Mesothelial cell of epicardium (in vitro differentiated cells): ENCODE results near the gene TFDP3. TPM values are rescaled to one million over a fixed set of nuclear protein-coding genes. Genes with fewer than 3 reads are reported as not detected.

Source experiments
- DNase-seq, 2 experiments: peaks; one replicate each; pipeline ENCODE4 v3.0.0; 2021; ENCODE audit warnings: low spot score in 2 of 2; ENCODE audit not compliant: unreplicated experiment in 2 of 2
- H3K27ac Mint-ChIP-seq: 2 replicates; pipeline ENCODE4 v1.8.0; 2021; ENCODE audit warnings: mixed read lengths
- H3K27me3 Mint-ChIP-seq: 2 replicates; pipeline ENCODE4 v1.8.0; 2021; ENCODE audit warnings: low read depth, mixed read lengths
- H3K36me3 Mint-ChIP-seq: 2 replicates; pipeline ENCODE4 v1.8.0; 2021; ENCODE audit warnings: mixed read lengths
- H3K4me1 Mint-ChIP-seq: 2 replicates; pipeline ENCODE4 v1.8.0; 2021; ENCODE audit warnings: mixed read lengths
- H3K4me3 Mint-ChIP-seq: 2 replicates; pipeline ENCODE4 v1.8.0; 2021; ENCODE audit warnings: mild to moderate bottlenecking, moderate library complexity, mixed read lengths
- H3K9me3 Mint-ChIP-seq: 2 replicates; pipeline ENCODE4 v1.8.0; 2021; ENCODE audit warnings: mixed read lengths
- total RNA-seq: library from RNA; stranded (reverse); gene quantifications from 3 replicates; pipeline ENCODE4 v1.2.1, GENCODE V29; 2021
- TF ChIP-seq, protein P1 (sequence below): fragments of 200-600 bp; sonication (generic); IDR thresholded peaks from one replicate; pipeline ENCODE4 v1.5.0; 2021; ENCODE audit warnings: antibody characterized with exemption; ENCODE audit not compliant: unreplicated experiment

Gene TFDP3, protein sequence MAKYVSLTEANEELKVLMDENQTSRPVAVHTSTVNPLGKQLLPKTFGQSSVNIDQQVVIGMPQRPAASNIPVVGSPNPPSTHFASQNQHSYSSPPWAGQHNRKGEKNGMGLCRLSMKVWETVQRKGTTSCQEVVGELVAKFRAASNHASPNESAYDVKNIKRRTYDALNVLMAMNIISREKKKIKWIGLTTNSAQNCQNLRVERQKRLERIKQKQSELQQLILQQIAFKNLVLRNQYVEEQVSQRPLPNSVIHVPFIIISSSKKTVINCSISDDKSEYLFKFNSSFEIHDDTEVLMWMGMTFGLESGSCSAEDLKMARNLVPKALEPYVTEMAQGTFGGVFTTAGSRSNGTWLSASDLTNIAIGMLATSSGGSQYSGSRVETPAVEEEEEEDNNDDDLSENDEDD
- total RNA-seq, result not detected in 3 replicates

DNA sequence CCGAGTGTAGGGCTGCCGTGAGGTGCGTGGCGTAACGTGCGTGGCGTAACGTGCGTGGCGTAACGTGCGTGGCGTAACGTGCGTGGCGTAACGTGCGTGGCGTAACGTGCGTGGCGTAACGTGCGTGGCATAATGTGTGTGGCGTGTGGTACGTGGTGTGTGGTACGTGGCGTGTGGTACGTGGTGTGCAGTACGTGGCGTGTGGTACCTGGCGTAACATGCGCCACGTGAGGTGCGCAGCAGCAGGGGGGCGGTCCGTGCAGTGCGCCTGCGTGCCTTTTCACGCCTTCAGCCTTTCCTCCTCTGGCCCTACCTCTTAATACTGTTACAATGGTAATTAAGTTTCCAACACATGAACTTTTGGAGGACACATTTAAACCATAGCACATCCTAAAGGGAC lies at the start of gene TFDP3:
TFDP3 (minus strand) TSS at position 26 of the 400 bp plus-strand sequence. CDS start 95 bp downstream, outside the sequence.
- TF ChIP-seq, protein P1, sequence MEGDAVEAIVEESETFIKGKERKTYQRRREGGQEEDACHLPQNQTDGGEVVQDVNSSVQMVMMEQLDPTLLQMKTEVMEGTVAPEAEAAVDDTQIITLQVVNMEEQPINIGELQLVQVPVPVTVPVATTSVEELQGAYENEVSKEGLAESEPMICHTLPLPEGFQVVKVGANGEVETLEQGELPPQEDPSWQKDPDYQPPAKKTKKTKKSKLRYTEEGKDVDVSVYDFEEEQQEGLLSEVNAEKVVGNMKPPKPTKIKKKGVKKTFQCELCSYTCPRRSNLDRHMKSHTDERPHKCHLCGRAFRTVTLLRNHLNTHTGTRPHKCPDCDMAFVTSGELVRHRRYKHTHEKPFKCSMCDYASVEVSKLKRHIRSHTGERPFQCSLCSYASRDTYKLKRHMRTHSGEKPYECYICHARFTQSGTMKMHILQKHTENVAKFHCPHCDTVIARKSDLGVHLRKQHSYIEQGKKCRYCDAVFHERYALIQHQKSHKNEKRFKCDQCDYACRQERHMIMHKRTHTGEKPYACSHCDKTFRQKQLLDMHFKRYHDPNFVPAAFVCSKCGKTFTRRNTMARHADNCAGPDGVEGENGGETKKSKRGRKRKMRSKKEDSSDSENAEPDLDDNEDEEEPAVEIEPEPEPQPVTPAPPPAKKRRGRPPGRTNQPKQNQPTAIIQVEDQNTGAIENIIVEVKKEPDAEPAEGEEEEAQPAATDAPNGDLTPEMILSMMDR, result no peak
- no peak within 1 kb of the TSS for H3K27ac Mint-ChIP-seq

DNA sequence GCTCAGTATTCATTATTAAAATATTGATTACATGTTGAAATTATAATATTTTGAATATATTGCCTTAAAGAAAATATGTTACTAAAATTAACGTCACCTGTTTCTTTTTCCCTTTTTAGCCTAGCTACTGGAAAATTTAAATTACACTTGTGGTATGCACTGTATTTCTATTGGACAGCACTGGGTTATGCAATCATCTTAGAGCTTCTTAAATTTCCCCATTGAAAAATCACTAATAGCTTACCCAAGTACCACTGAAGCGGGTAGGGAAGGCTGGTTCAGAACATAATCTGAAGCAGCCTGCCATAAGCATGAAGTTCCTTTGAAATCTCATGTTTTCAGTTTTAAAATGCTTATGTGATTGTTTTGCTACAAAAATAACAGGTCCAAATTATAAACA lies 49.5 kb upstream of the TFDP3 start:
- peaks cover 34% of the 10 kb centered on the region for H3K4me1 Mint-ChIP-seq
- no peak overlapping the region for H3K4me3 Mint-ChIP-seq

More for the DNA sequence above, at the start of gene TFDP3:
- no peaks in the 10 kb centered on the region for H3K9me3 Mint-ChIP-seq
- H3K4me1 Mint-ChIP-seq, result peaks cover 4% of the 10 kb centered on the region
- no peaks in the 10 kb centered on the region for H3K27me3 Mint-ChIP-seq
- H3K4me3 Mint-ChIP-seq, result no peak within 1 kb of the TSS
- no peak for DNase-seq
- no peaks in the 10 kb centered on the region for H3K36me3 Mint-ChIP-seq

DNA sequence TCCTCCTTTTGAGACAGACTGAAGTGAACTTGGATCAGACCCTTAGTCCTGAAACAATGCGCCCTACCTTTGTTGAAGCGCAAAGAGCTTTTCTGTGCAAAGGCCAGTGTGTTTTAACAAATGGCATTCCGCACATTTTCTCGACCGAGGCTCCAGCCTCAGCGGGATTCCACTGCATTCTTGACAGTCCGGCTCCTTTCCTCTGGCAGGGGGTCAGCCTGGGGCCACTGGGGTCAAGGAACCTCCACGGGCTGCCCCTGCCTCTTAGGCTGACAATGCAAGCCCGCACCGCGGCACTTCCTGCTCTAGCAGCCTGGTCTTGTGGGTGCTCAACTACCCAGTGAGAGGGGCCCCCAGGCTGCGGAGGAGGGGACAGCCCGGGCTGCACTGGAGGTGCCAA lies 47.2 kb upstream of the TFDP3 start:
- no peaks in the 10 kb centered on the region for H3K27me3 Mint-ChIP-seq
- no peaks in the 10 kb centered on the region for H3K36me3 Mint-ChIP-seq
- peak overlapping the region; percentile 89 for H3K27ac Mint-ChIP-seq
- TF ChIP-seq, protein P1, result no peak
- peak; percentile 22 to 49 for DNase-seq
- H3K4me3 Mint-ChIP-seq, result peak overlapping the region; percentile 53
- H3K4me1 Mint-ChIP-seq, result peaks cover 34% of the 10 kb centered on the region
- H3K9me3 Mint-ChIP-seq, result peaks cover 3% of the 10 kb centered on the region

More for the DNA sequence above, 49.5 kb upstream of the TFDP3 start:
- Mint-ChIP-seq H3K9me3 (no peaks in the 10 kb centered on the region), H3K27me3 (no peaks in the 10 kb centered on the region), H3K36me3 (no peaks in the 10 kb centered on the region), H3K27ac (peak overlapping the region; percentile 36)
- TF ChIP-seq, protein P1, result no peak
- no peak for DNase-seq

DNA sequence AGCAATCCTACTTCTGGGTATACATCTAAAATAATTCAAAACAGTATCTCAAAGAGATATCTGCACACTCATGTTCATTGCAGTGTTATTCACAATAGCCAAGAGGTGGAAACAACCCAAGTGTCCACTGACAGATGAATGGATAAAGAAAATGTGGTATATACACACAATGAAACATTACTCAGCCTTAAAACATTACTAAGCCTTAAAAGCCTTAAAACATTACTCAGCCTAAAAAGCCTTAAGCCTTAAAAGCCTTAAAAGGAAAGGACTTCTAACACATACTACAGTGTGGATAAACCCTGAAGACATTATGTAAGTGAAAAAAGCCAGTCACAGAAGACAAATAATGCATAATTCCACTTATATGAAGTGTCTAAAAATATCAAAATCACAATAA lies 40.3 kb upstream of the TFDP3 start:
- no peaks in the 10 kb centered on the region for H3K36me3 Mint-ChIP-seq
- TF ChIP-seq, protein P1, result no peak
- DNase-seq, result no peak
- H3K9me3 Mint-ChIP-seq, result peaks cover 6% of the 10 kb centered on the region
- no peak overlapping the region for H3K4me3 Mint-ChIP-seq
- H3K27me3 Mint-ChIP-seq, result no peaks in the 10 kb centered on the region
- H3K4me1 Mint-ChIP-seq, result peaks cover 16% of the 10 kb centered on the region
- H3K27ac Mint-ChIP-seq, result no peak overlapping the region

DNA sequence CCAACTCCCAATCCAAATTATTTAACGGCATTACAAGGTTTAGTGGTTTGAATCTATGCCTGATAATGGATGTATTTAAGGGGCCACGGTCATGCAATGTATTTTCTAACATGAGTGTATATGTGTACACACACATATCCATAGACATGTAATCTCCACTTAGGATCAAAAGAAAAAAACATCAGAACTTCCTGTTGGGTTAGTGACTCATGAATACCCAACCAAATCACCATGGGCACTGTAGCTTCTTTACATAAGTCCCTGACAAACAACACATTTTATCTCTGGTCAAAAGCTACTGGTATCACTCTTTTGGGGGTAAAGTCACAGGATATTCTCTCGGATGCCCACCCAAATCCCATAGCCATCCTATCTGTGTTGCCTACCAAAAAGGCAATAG lies 36.5 kb upstream of the TFDP3 start:
- Mint-ChIP-seq H3K4me1 (peaks cover 25% of the 10 kb centered on the region), H3K36me3 (no peaks in the 10 kb centered on the region), H3K9me3 (peaks cover 3% of the 10 kb centered on the region), H3K27ac (no peak overlapping the region), H3K27me3 (no peaks in the 10 kb centered on the region), H3K4me3 (no peak overlapping the region)
- DNase-seq, result no peak
- TF ChIP-seq, protein P1, result no peak
